Measurements from ENCODE around the gene NACC1.

The NACC1 gene

GRCh38 chr19:13189600-13189999 lies 71.5 kb downstream of the NACC1 start:
- no peak for TF ChIP-seq REST (IDR thresholded peaks at IDR 0.05; ENCODE audit: low read depth)
